ENCODE results near the gene PTF1A. TPM values are rescaled to one million over a fixed set of nuclear protein-coding genes. Genes with fewer than 3 reads are reported as not detected.
"Not testable (repeated sequence)": the region's sequence is repeated elsewhere in the genome, so short reads cannot be mapped to it uniquely, and the experiment has no call there.

PTF1A gene
- total RNA-seq, 1 donor from 2014 or later = not detected

DNA sequence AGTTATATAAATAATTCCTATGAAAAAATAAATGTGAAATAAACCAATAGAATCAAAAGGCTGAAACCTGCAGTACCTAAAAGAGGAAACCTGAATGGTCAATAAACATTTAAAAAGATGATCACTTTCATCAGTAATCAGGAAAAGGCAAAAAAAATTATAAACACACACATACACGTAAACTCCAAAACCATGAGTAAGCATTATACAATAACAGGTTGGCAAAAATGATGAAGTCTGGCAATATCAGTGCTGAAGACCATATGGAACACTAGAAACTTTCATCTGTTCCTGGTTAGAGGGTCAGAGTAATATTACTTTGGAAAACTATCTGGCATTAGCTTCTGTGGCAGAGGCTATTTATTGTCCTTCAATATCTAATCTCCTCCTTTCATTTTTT is 38.5 kb downstream of the PTF1A start:
- Mint-ChIP-seq H3K4me3 (ENCODE audit: unreplicated experiment) (no peak overlapping the region), H3K36me3 (ENCODE audit: low read depth, unreplicated experiment) (no peaks in the 10 kb centered on the region), H3K4me1 (ENCODE audit: low read depth, unreplicated experiment) (no peaks in the 10 kb centered on the region), H3K27ac (ENCODE audit: unreplicated experiment) (no peak overlapping the region), H3K27me3 (ENCODE audit: low read depth, unreplicated experiment) (peaks cover 12% of the 10 kb centered on the region), H3K9me3 (ENCODE audit: unreplicated experiment) (no peaks in the 10 kb centered on the region)
- H3K9ac ChIP-seq (ENCODE audit: low read length) = no peak overlapping the region
- H2AFZ ChIP-seq (ENCODE audit: low read depth, low read length) = no peak overlapping the region
- no peaks in the 10 kb centered on the region for H3K79me2 ChIP-seq (ENCODE audit: insufficient read depth, low read length)
- no peaks in the 10 kb centered on the region for H3K36me3 ChIP-seq (ENCODE audit: insufficient read depth, low read length)
- H3K4me2 ChIP-seq (ENCODE audit: low read length) = no peak overlapping the region
- no peak for TF ChIP-seq EZH2 (IDR thresholded peaks at IDR 0.05; ENCODE audit: insufficient read depth, low read length)
- TF ChIP-seq, protein P1, sequence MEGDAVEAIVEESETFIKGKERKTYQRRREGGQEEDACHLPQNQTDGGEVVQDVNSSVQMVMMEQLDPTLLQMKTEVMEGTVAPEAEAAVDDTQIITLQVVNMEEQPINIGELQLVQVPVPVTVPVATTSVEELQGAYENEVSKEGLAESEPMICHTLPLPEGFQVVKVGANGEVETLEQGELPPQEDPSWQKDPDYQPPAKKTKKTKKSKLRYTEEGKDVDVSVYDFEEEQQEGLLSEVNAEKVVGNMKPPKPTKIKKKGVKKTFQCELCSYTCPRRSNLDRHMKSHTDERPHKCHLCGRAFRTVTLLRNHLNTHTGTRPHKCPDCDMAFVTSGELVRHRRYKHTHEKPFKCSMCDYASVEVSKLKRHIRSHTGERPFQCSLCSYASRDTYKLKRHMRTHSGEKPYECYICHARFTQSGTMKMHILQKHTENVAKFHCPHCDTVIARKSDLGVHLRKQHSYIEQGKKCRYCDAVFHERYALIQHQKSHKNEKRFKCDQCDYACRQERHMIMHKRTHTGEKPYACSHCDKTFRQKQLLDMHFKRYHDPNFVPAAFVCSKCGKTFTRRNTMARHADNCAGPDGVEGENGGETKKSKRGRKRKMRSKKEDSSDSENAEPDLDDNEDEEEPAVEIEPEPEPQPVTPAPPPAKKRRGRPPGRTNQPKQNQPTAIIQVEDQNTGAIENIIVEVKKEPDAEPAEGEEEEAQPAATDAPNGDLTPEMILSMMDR (IDR thresholded peaks at IDR 0.05; ENCODE audit: insufficient read depth, low read depth, low read length) = no peak
- H3K27me3 ChIP-seq (ENCODE audit: insufficient read depth, low read length) = no peaks in the 10 kb centered on the region
- no peaks in the 10 kb centered on the region for H4K20me1 ChIP-seq (ENCODE audit: insufficient read depth, low read length)
- H3K4me3 ChIP-seq (ENCODE audit: insufficient read depth, low read depth, low read length) = no peak overlapping the region
- H3K4me1 ChIP-seq (ENCODE audit: insufficient read depth, low read length) = no peaks in the 10 kb centered on the region
- H3K9me3 ChIP-seq (ENCODE audit: insufficient read depth, low read depth, low read length) = no peaks in the 10 kb centered on the region
- H3K27ac ChIP-seq (ENCODE audit: low read depth, low read length) = no peak overlapping the region
- DNase-seq (ENCODE audit: low read depth) (no peak), FAIRE-seq (no peak)

DNA sequence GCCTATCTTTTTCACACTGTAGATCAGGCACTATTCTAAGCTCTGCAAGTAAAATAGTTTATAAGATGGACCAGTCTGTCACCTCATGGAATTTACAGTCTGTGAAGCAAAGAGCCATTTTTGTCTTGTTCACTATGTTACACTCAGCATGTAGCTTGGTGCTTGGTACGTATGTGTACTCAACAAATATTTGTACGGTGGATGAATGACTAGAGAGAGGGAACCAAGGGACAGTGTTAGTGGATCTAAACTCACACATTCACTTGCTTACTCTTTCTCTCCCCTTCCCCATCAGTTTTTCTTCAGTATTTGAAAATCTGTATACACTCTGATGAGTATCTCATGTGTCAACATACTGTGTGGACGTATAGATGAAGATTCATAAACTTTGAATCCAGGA is 45.9 kb downstream of the PTF1A start:
- no peaks in the 10 kb centered on the region for H3K9me3 Mint-ChIP-seq (ENCODE audit: unreplicated experiment)
- no peak overlapping the region for H3K4me3 Mint-ChIP-seq (ENCODE audit: unreplicated experiment)
- H3K9me3 ChIP-seq (ENCODE audit: insufficient read depth, low read depth, low read length) = no peaks in the 10 kb centered on the region
- DNase-seq (ENCODE audit: low read depth) = no peak
- H3K27ac ChIP-seq (ENCODE audit: low read depth, low read length) = no peak overlapping the region
- no peaks in the 10 kb centered on the region for H3K4me1 ChIP-seq (ENCODE audit: insufficient read depth, low read length)
- TF ChIP-seq, protein P1 (IDR thresholded peaks at IDR 0.05; ENCODE audit: insufficient read depth, low read depth, low read length) = no peak
- TF ChIP-seq EZH2 (IDR thresholded peaks at IDR 0.05; ENCODE audit: insufficient read depth, low read length) = no peak
- no peaks in the 10 kb centered on the region for H3K27me3 Mint-ChIP-seq (ENCODE audit: low read depth, unreplicated experiment)
- H3K4me3 ChIP-seq (ENCODE audit: insufficient read depth, low read depth, low read length) = no peak overlapping the region
- H3K4me1 Mint-ChIP-seq (ENCODE audit: low read depth, unreplicated experiment) = no peaks in the 10 kb centered on the region
- H3K9ac ChIP-seq (ENCODE audit: low read length) = no peak overlapping the region
- FAIRE-seq = no peak
- no peak overlapping the region for H2AFZ ChIP-seq (ENCODE audit: low read depth, low read length)
- no peaks in the 10 kb centered on the region for H3K36me3 Mint-ChIP-seq (ENCODE audit: low read depth, unreplicated experiment)
- H3K36me3 ChIP-seq (ENCODE audit: insufficient read depth, low read length) = no peaks in the 10 kb centered on the region
- no peaks in the 10 kb centered on the region for H4K20me1 ChIP-seq (ENCODE audit: insufficient read depth, low read length)
- H3K27me3 ChIP-seq (ENCODE audit: insufficient read depth, low read length) = no peaks in the 10 kb centered on the region
- no peak overlapping the region for H3K27ac Mint-ChIP-seq (ENCODE audit: unreplicated experiment)
- no peaks in the 10 kb centered on the region for H3K79me2 ChIP-seq (ENCODE audit: insufficient read depth, low read length)
- no peak overlapping the region for H3K4me2 ChIP-seq (ENCODE audit: low read length)

DNA sequence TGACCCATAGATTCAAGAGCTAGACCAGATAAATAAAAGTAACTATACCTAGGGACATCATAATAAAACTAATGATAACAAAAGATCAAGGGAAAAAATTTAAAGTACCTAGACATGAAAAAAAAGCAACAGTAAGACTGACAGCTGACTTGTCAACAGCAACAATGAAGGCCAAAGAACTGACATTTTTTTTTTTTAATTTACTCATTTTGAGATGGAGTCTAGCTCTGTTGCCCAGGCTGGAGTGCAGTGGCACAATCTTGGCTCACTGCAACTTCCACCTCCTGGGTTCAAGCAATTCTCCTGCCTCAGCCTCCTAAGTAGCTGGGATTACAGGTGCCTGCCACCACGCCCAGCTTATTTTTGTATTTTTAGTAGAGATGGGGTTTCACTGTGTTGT is 49.7 kb downstream of the PTF1A start:
- not testable (repeated sequence) for H4K20me1 ChIP-seq (ENCODE audit: insufficient read depth, low read length); H3K4me3 Mint-ChIP-seq (ENCODE audit: unreplicated experiment); H3K4me2 ChIP-seq (ENCODE audit: low read length); H3K4me3 ChIP-seq (ENCODE audit: insufficient read depth, low read depth, low read length); H3K27me3 ChIP-seq (ENCODE audit: insufficient read depth, low read length); H3K36me3 ChIP-seq (ENCODE audit: insufficient read depth, low read length); H3K4me1 Mint-ChIP-seq (ENCODE audit: low read depth, unreplicated experiment); H3K9ac ChIP-seq (ENCODE audit: low read length); H3K9me3 Mint-ChIP-seq (ENCODE audit: unreplicated experiment); H3K27me3 Mint-ChIP-seq (ENCODE audit: low read depth, unreplicated experiment); H3K36me3 Mint-ChIP-seq (ENCODE audit: low read depth, unreplicated experiment); H3K4me1 ChIP-seq (ENCODE audit: insufficient read depth, low read length); H2AFZ ChIP-seq (ENCODE audit: low read depth, low read length); H3K9me3 ChIP-seq (ENCODE audit: insufficient read depth, low read depth, low read length); H3K79me2 ChIP-seq (ENCODE audit: insufficient read depth, low read length); H3K27ac Mint-ChIP-seq (ENCODE audit: unreplicated experiment); H3K27ac ChIP-seq (ENCODE audit: low read depth, low read length); DNase-seq (ENCODE audit: low read depth); FAIRE-seq

Other genes with a start within 250 kb of the PTF1A start
- gene MSRB2, start 96.7 kb upstream of the PTF1A start, total RNA-seq = 18.9 and 19.8 TPM in 2 replicates
- 0.27 and 0.46 TPM in 2 replicates for gene C10orf67, start 152.5 kb downstream of the PTF1A start, total RNA-seq
- 5.5 and 6.3 TPM in 2 replicates for gene OTUD1, start 246.8 kb downstream of the PTF1A start, total RNA-seq